HepG2 (cell line): ENCODE results near the gene SGSM1.

ENCODE experiments used
- CTCF ChIP-seq: sonication (generic); formaldehyde crosslinking; IDR thresholded peaks from 2 replicates; pipeline ENCODE4 v1.5.0; 2020; ENCODE audit warnings: mild to moderate bottlenecking, missing genetic modification reagents, moderate library complexity
- MYC ChIP-seq: sonication (generic); formaldehyde crosslinking; IDR thresholded peaks from 2 replicates; pipeline ENCODE4 v1.9.0; 2021; ENCODE audit warnings: missing genetic modification reagents, borderline replicate concordance

GRCh38 chr22:24965822-24966626 is 160.0 kb downstream of the SGSM1 start:
- TF ChIP-seq CTCF (no peak), MYC (CRISPR knock-in tag) (no peak)
